Endothelial cell of umbilical vein (primary cell): ENCODE data around the gene PRRC2B. TPM values are rescaled to one million over a fixed set of nuclear protein-coding genes. Genes with fewer than 3 reads are reported as not detected.
"Not testable (repeated sequence)": the region's sequence is repeated elsewhere in the genome, so short reads cannot be mapped to it uniquely, and the experiment has no call there.

ENCODE experiments used
- BruUV-seq: library from RNA; stranded (reverse); fragments of 400-500 nt; replicated peaks from 2 replicates; lab custom pipeline; 2021; lab: Mats Ljungman, UMichigan
- CTCF ChIA-PET: fragments of 300-600, 350-600 bp; sonication (Branson Sonifier 250); formaldehyde crosslinking; loops from one replicate; lab custom pipeline; 2021; ENCODE audit warnings: antibody characterized with exemption, inconsistent platforms; lab: Charles Lee
- POLR2A ChIA-PET: fragments of 300-600, 350-600 bp; sonication (Branson Sonifier 250); formaldehyde crosslinking; loops from one replicate; lab custom pipeline; 2021; ENCODE audit warnings: antibody characterized with exemption, inconsistent platforms; lab: Charles Lee
- DNase-seq: peaks from one replicate; pipeline ENCODE4 v3.0.0-alpha.2; 2011; ENCODE audit warnings: low read depth, low spot score
- FAIRE-seq: peaks from 2 replicates; lab custom pipeline; 2011; peaks lifted over from hg19 to GRCh38; lab: Jason Lieb, UNC
- H2AFZ ChIP-seq: 2 replicates; pipeline ENCODE4 v1.6.0; 2012; ENCODE audit warnings: low read depth, low read length, control low read depth, inconsistent platforms
- H3K27ac ChIP-seq: 2 replicates; pipeline ENCODE4 v1.5.1; 2011; ENCODE audit warnings: low read depth, mild to moderate bottlenecking, control low read depth, low read length, moderate library complexity; ENCODE audit not compliant: insufficient read depth
- H3K27me3 ChIP-seq, 2 experiments: 2 replicates each; pipeline versions ENCODE4 v1.6.0 to v1.6.1; 2011; ENCODE audit warnings: low read length in 2 of 2, mixed read lengths in 1 of 2; ENCODE audit not compliant: control insufficient read depth in 2 of 2, insufficient read depth in 2 of 2
- H3K36me3 ChIP-seq, 2 experiments: 2 replicates in 1 of 2; 3 replicates in 1 of 2; pipeline ENCODE4 v1.5.1; 2011; ENCODE audit warnings: low read length in 2 of 2, mild to moderate bottlenecking in 1 of 2, moderate library complexity in 1 of 2; ENCODE audit not compliant: control insufficient read depth in 2 of 2, insufficient read depth in 2 of 2; ENCODE audit errors: extremely low read depth in 1 of 2
- H3K4me1 ChIP-seq: 3 replicates; pipeline ENCODE4 v1.5.1; 2011; ENCODE audit warnings: mild to moderate bottlenecking, low read length; ENCODE audit not compliant: control insufficient read depth, insufficient read depth; ENCODE audit errors: extremely low read depth
- H3K4me2 ChIP-seq: 2 replicates; pipeline ENCODE4 v1.6.1; 2011; ENCODE audit warnings: low read length, control low read depth, mixed read lengths; ENCODE audit not compliant: insufficient read depth
- H3K4me3 ChIP-seq, 3 experiments: fragments of 200-600 bp in 1 of 3; sonication (generic), shearing (Covaris generic) in 1 of 3; replicated peaks in 1 of 3; 2 replicates each; pipeline ENCODE4 v1.5.1; 2011 to 2016; ENCODE audit warnings: control low read depth in 3 of 3, low read length in 3 of 3, mild to moderate bottlenecking in 2 of 3, inconsistent platforms in 1 of 3, low read depth in 1 of 3, moderate library complexity in 1 of 3; ENCODE audit not compliant: insufficient read depth in 1 of 3
- H3K79me2 ChIP-seq: 2 replicates; pipeline ENCODE4 v1.6.0; 2012; ENCODE audit warnings: low read length, inconsistent platforms; ENCODE audit not compliant: control insufficient read depth, insufficient read depth
- H3K9ac ChIP-seq: replicated peaks from 2 replicates; pipeline ENCODE3; 2011; ENCODE audit warnings: low read length, control low read depth; ENCODE audit not compliant: insufficient read depth; ENCODE audit errors: extremely low read depth
- H3K9me1 ChIP-seq: replicated peaks from 3 replicates; pipeline ENCODE4 v1.6.0; 2011; ENCODE audit warnings: mild to moderate bottlenecking, low read length; ENCODE audit not compliant: control insufficient read depth, insufficient read depth; ENCODE audit errors: extremely low read depth
- H3K9me3 ChIP-seq: replicated peaks from 2 replicates; pipeline ENCODE4 v1.5.1; 2012; ENCODE audit warnings: low read length, inconsistent platforms; ENCODE audit not compliant: control insufficient read depth, insufficient read depth
- H4K20me1 ChIP-seq: replicated peaks from 2 replicates; pipeline ENCODE3; 2011; ENCODE audit warnings: mild to moderate bottlenecking, low read length; ENCODE audit not compliant: control insufficient read depth, insufficient read depth; ENCODE audit errors: extremely low read depth
- EZH2 ChIP-seq: IDR thresholded peaks from 2 replicates; pipeline ENCODE4 v1.6.1; 2012; ENCODE audit warnings: borderline replicate concordance, low read depth, mild to moderate bottlenecking, moderate library complexity, low read length, inconsistent platforms; ENCODE audit not compliant: severe bottlenecking
- GATA2 ChIP-seq: IDR thresholded peaks from 2 replicates; pipeline ENCODE4 v1.7.0; 2011; ENCODE audit warnings: low read depth, mild to moderate bottlenecking, moderate library complexity, mixed read lengths, low read length; ENCODE audit not compliant: insufficient read length, insufficient read depth
- MYC ChIP-seq: IDR thresholded peaks from one replicate; pipeline ENCODE4 v1.6.1; 2011; ENCODE audit warnings: mild to moderate bottlenecking, low read depth, low read length
- POLR2A ChIP-seq: IDR thresholded peaks from 2 replicates; pipeline ENCODE4 v1.6.1; 2012; ENCODE audit warnings: low read depth, mild to moderate bottlenecking, control low read depth, low read length
- POLR2AphosphoS5 ChIP-seq: IDR thresholded peaks from 2 replicates; pipeline ENCODE4 v1.6.1; 2012; ENCODE audit warnings: low read depth, mild to moderate bottlenecking, control low read depth, low read length, moderate library complexity; ENCODE audit not compliant: insufficient read depth
- dilution Hi-C: fragments of 300-500 bp; cut with MboI; formaldehyde crosslinking; loops from one replicate; pipeline ENCODE4 v1.15.0; 2019; ENCODE audit warnings: low sequenced_read_pairs; ENCODE audit not compliant: extremely low pct_ligation_motif_present
- intact Hi-C: fragments of 100-400 bp; cut with micrococcal nuclease; formaldehyde crosslinking; loops from one replicate; pipeline ENCODE4 v1.10.0; 2022
- polyA plus RNA-seq, 4 experiments: library from polyadenylated mRNA; depleted of rRNA in 3 of 4; stranded (reverse) in 3 of 4; unstranded in 1 of 4; fragments of >200 nt; gene quantifications; 2 replicates each; pipeline versions ENCODE4 v1.2.1 to v1.2.3, GENCODE V29; 2011 to 2012; ENCODE audit warnings: missing spikeins in 1 of 4
- total RNA-seq: library from RNA; stranded (reverse); gene quantifications from 2 replicates; pipeline ENCODE4 v1.2.3, GENCODE V29; 2021
- TF ChIP-seq, protein P1 (sequence below): IDR thresholded peaks from 2 replicates; pipeline ENCODE4 v1.6.1; 2011; ENCODE audit not compliant: insufficient read depth, insufficient read length
- TF ChIP-seq, protein P2 (sequence below), 2 donors: IDR thresholded peaks; 1 replicate in 1 of 2; 2 replicates in 1 of 2; pipeline ENCODE4 v1.5.1; 2011; ENCODE audit warnings: low read length in 2 of 2, mild to moderate bottlenecking in 2 of 2, moderate library complexity in 2 of 2, control low read depth in 1 of 2, inconsistent platforms in 1 of 2, low read depth in 1 of 2; ENCODE audit not compliant: insufficient read depth in 1 of 2; ENCODE audit errors: extremely low read depth in 1 of 2

PRRC2B gene
- total and polyA plus RNA-seq, 2 donors (not counting 3 experiments of a cell fraction or from before 2014, with no cell fraction given) = 35.6 to 256 TPM

DNA sequence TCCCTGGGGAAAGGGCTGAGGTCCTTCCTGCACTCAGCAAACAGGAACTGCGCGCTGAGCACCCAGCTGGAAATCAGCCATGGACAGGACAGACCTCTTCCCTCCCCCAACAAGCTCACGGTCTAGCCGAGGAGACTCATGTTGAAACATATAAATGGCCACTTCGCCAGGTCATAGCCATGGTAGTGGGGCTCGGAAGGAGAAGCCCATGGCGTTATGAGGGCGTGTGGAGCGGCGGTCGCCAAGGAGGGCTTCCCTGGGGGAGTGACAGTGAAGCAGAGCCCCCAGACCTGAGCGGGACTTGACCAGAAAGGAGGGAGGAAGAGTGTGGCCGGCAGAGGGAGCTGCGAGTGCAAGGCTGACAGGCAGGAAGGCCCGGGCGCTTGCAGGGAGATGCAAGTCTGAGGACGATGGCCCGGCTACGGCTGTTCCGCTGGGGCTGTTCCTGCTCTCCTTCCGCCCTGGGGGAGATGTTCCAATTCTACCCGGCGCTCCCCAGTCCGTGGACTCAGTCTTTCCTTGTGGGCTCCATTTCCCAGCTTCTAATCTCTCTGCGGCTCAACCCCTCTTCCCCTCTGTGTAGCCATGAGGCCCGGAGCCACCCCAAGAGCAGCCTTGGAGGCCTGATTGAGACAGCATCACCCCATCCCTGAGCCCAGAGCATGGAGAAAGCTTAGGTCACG is 43.9 kb upstream of the PRRC2B start:
- ChIA-PET CTCF (interaction anchor here (0.6 to 2.5 kb wide), 44 partner anchors 9 to 400 kb away, joined by 3 to 35 read pairs (median 4); partner anchors contain the start of genes POMT1 and PRRT1B), POLR2A (interaction anchor here (0.6 kb wide), 1 partner anchor 391 kb away, joined by 3 read pairs; no protein-coding TSS in a partner anchor)
- H3K4me2 ChIP-seq = peak overlapping the region; percentile 33
- H3K9me1 ChIP-seq = no peaks in the 10 kb centered on the region
- dilution Hi-C loops (no loop called here), intact Hi-C loops (loop anchor here (1.0 to 5.0 kb wide), 6 partner anchors 43 to 397 kb away; partner anchors contain the start of gene UCK1)
- peak overlapping the region in 2 of 3 experiments; percentile 9 to 17 for H3K4me3 ChIP-seq
- FAIRE-seq = peak; percentile 91
- BruUV-seq = no TSS peak
- no peaks in the 10 kb centered on the region for H3K27me3 ChIP-seq
- TF ChIP-seq GATA2 (no peak), POLR2A (no peak), EZH2 (no peak), POLR2AphosphoS5 (no peak), MYC (no peak)
- TF ChIP-seq, protein P1, sequence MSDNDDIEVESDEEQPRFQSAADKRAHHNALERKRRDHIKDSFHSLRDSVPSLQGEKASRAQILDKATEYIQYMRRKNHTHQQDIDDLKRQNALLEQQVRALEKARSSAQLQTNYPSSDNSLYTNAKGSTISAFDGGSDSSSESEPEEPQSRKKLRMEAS = no peak
- TF ChIP-seq, protein P2, sequence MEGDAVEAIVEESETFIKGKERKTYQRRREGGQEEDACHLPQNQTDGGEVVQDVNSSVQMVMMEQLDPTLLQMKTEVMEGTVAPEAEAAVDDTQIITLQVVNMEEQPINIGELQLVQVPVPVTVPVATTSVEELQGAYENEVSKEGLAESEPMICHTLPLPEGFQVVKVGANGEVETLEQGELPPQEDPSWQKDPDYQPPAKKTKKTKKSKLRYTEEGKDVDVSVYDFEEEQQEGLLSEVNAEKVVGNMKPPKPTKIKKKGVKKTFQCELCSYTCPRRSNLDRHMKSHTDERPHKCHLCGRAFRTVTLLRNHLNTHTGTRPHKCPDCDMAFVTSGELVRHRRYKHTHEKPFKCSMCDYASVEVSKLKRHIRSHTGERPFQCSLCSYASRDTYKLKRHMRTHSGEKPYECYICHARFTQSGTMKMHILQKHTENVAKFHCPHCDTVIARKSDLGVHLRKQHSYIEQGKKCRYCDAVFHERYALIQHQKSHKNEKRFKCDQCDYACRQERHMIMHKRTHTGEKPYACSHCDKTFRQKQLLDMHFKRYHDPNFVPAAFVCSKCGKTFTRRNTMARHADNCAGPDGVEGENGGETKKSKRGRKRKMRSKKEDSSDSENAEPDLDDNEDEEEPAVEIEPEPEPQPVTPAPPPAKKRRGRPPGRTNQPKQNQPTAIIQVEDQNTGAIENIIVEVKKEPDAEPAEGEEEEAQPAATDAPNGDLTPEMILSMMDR (IDR thresholded peaks at IDR 0.05; ENCODE audit: extremely low read depth in 1 of 2, insufficient read depth in 1 of 2, low read depth in 1 of 2, low read length in 2 of 2) = peak; percentile 76 to 92
- H3K9ac ChIP-seq = no peak overlapping the region
- DNase-seq = peak; percentile 85
- no peaks in the 10 kb centered on the region for H3K79me2 ChIP-seq
- H3K36me3 ChIP-seq = no peaks in the 10 kb centered on the region
- peak overlapping the region; percentile 87 for H2AFZ ChIP-seq
- no peak overlapping the region for H3K27ac ChIP-seq
- H3K4me1 ChIP-seq = peaks cover 2% of the 10 kb centered on the region
- no peaks in the 10 kb centered on the region for H4K20me1 ChIP-seq
- no peaks in the 10 kb centered on the region for H3K9me3 ChIP-seq

DNA sequence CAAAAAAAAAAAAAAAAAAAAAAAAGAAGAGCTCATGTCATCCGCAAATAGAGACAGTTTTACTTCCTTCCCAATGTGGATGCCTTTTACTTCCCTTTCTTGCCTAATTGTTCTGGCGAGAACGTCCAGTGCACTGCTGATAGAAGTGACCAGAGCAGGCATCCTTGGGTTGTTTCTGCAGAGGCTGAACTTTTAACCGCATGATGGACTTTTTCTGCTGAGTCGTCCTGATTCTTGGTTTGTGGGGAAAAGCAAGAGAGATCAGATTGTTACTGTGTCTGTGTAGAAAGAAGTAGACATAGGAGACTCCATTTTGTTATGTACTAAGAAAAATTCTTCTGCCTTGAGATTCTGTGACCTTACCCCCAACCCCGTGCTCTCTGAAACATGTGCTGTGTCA is 37.4 kb upstream of the PRRC2B start:
- H3K36me3 ChIP-seq, dilution Hi-C loops, intact Hi-C loops, H3K27ac ChIP-seq, H3K4me1 ChIP-seq, H2AFZ ChIP-seq, H3K79me2 ChIP-seq, FAIRE-seq, H3K9me3 ChIP-seq, BruUV-seq, H4K20me1 ChIP-seq, H3K4me3 ChIP-seq, H3K27me3 ChIP-seq, H3K9me1 ChIP-seq, H3K4me2 ChIP-seq, H3K9ac ChIP-seq, DNase-seq, CTCF ChIA-PET: not testable (repeated sequence)
- POLR2A ChIA-PET = interaction anchor here (0.7 kb wide), 1 partner anchor 34 kb away, joined by 4 read pairs; no protein-coding TSS in a partner anchor
